ENCODE measurements around the gene TWNK. TPM values are rescaled to one million over a fixed set of nuclear protein-coding genes. Genes with fewer than 3 reads are reported as not detected.

The TWNK gene
- total RNA-seq, 1 donor from 2014 or later = 14.7 TPM

GRCh38 chr10:100995181-100995580 lies 7.8 kb downstream of the TWNK start:
- no peak for DNase-seq (ENCODE audit: low read depth)
- no peak for FAIRE-seq
- TF ChIP-seq CTCF (IDR thresholded peaks at IDR 0.05; ENCODE audit: insufficient read depth, low read length, severe bottlenecking) = no peak
- Histone ChIP-seq H3K36me3 (ENCODE audit: control insufficient read depth, insufficient read depth, low read length) (peaks cover 13% of the 10 kb centered on the region), H3K4me3 (ENCODE audit: low read depth, low read length) (no peak overlapping the region), H3K27me3 (ENCODE audit: control insufficient read depth, insufficient read depth, low read length) (no peaks in the 10 kb centered on the region)

- no peak for DNase-seq (ENCODE audit: low read depth)
- Histone ChIP-seq H3K27me3 (ENCODE audit: control insufficient read depth, insufficient read depth, low read length) (no peaks in the 10 kb centered on the region), H3K36me3 (ENCODE audit: control insufficient read depth, insufficient read depth, low read length) (peaks cover 3% of the 10 kb centered on the region), H3K4me3 (ENCODE audit: low read depth, low read length) (peak overlapping the region; percentile 97)
- no peak for FAIRE-seq
- TF ChIP-seq CTCF (IDR thresholded peaks at IDR 0.05; ENCODE audit: insufficient read depth, low read length, severe bottlenecking) = no peak
Observed at GRCh38 chr10:100996678-100997359, 9.5 kb downstream of the TWNK start.

- no peak for FAIRE-seq
- H3K36me3 ChIP-seq (ENCODE audit: control insufficient read depth, insufficient read depth, low read length) = peaks cover 6% of the 10 kb centered on the region
- DNase-seq (ENCODE audit: low read depth) = peak; percentile 57
- peak overlapping the region; percentile 97 for H3K4me3 ChIP-seq (ENCODE audit: low read depth, low read length)
- H3K27me3 ChIP-seq (ENCODE audit: control insufficient read depth, insufficient read depth, low read length) = no peaks in the 10 kb centered on the region
- TF ChIP-seq CTCF (IDR thresholded peaks at IDR 0.05; ENCODE audit: insufficient read depth, low read length, severe bottlenecking) = peak; percentile 97
Observed at GRCh38 chr10:100997360-100998182, 10.2 kb downstream of the TWNK start.

- H3K36me3 ChIP-seq (ENCODE audit: control insufficient read depth, insufficient read depth, low read length) = peaks cover 10% of the 10 kb centered on the region
- H3K27me3 ChIP-seq (ENCODE audit: control insufficient read depth, insufficient read depth, low read length) = no peaks in the 10 kb centered on the region
- peak overlapping the region; percentile 97 for H3K4me3 ChIP-seq (ENCODE audit: low read depth, low read length)
- no peak for TF ChIP-seq CTCF (IDR thresholded peaks at IDR 0.05; ENCODE audit: insufficient read depth, low read length, severe bottlenecking)
- DNase-seq (ENCODE audit: low read depth) (peak; percentile 64), FAIRE-seq (no peak)
Observed at GRCh38 chr10:100998183-100998990, 11.0 kb downstream of the TWNK start.

GRCh38 chr10:100998991-100999741 lies 11.8 kb downstream of the TWNK start:
- Histone ChIP-seq H3K27me3 (ENCODE audit: control insufficient read depth, insufficient read depth, low read length) (no peaks in the 10 kb centered on the region), H3K4me3 (ENCODE audit: low read depth, low read length) (peak overlapping the region; percentile 97), H3K36me3 (ENCODE audit: control insufficient read depth, insufficient read depth, low read length) (peaks cover 15% of the 10 kb centered on the region)
- DNase-seq (ENCODE audit: low read depth) (peak; percentile 34), FAIRE-seq (no peak)
- TF ChIP-seq CTCF (IDR thresholded peaks at IDR 0.05; ENCODE audit: insufficient read depth, low read length, severe bottlenecking) = peak; percentile 93
